Caco-2 (cell line): Measurements from ENCODE around the gene MAD1L1. TPM values are rescaled to one million over a fixed set of nuclear protein-coding genes. Genes with fewer than 3 reads are reported as not detected.

Experiments
- BruUV-seq: library from RNA; stranded (reverse); fragments of 400-500 nt; replicated peaks from 2 replicates; lab custom pipeline; 2021; lab: Mats Ljungman, UMichigan
- CTCF ChIA-PET: fragments of 300-600 bp; sonication (Branson Sonifier 250); formaldehyde crosslinking; loops from one replicate; lab custom pipeline; 2022; ENCODE audit warnings: antibody characterized with exemption; lab: Charles Lee
- POLR2A ChIA-PET: fragments of 300-600 bp; sonication (Branson Sonifier 250); formaldehyde crosslinking; loops from one replicate; lab custom pipeline; 2022; ENCODE audit warnings: antibody characterized with exemption; lab: Charles Lee
- DNase-seq, 2 experiments: peaks; one replicate each; pipeline versions ENCODE4 v3.0.0 to v3.0.0-alpha.2; 2020 to 2022
- H3K27me3 ChIP-seq: replicated peaks from 2 replicates; pipeline ENCODE4 v1.6.0; 2011; ENCODE audit warnings: low read length; ENCODE audit not compliant: control insufficient read depth, insufficient read depth
- H3K36me3 ChIP-seq: 2 replicates; pipeline ENCODE4 v1.5.1; 2011; ENCODE audit warnings: low read length; ENCODE audit not compliant: control insufficient read depth, insufficient read depth
- H3K4me1 ChIP-seq: fragments of 250-450 bp; sonication (Bioruptor Pico); 2 replicates; pipeline ENCODE4 v1.5.1; 2020; ENCODE audit warnings: mild to moderate bottlenecking
- H3K4me3 ChIP-seq: 2 replicates; pipeline ENCODE4 v1.5.1; 2011; ENCODE audit warnings: low read depth, mild to moderate bottlenecking, control low read depth, low read length
- H3K9me3 ChIP-seq: fragments of 250-450 bp; sonication (Bioruptor Pico); 2 replicates; pipeline ENCODE4 v1.5.1; 2020; ENCODE audit warnings: mild to moderate bottlenecking, moderate library complexity
- H3K27ac Mint-ChIP-seq: one replicate; pipeline ENCODE4 v1.8.0; 2022; ENCODE audit warnings: mixed read lengths; ENCODE audit not compliant: unreplicated experiment
- H3K27me3 Mint-ChIP-seq: one replicate; pipeline ENCODE4 v1.8.0; 2022; ENCODE audit warnings: mixed read lengths; ENCODE audit not compliant: insufficient read depth, unreplicated experiment
- H3K36me3 Mint-ChIP-seq: one replicate; pipeline ENCODE4 v1.8.0; 2022; ENCODE audit warnings: mild to moderate bottlenecking, mixed read lengths; ENCODE audit not compliant: insufficient read depth, unreplicated experiment
- H3K4me1 Mint-ChIP-seq: one replicate; pipeline ENCODE4 v1.8.0; 2022; ENCODE audit warnings: low read depth, mixed read lengths; ENCODE audit not compliant: unreplicated experiment
- H3K4me3 Mint-ChIP-seq: one replicate; pipeline ENCODE4 v1.8.0; 2022; ENCODE audit warnings: mild to moderate bottlenecking, moderate library complexity, mixed read lengths; ENCODE audit not compliant: unreplicated experiment
- H3K9me3 Mint-ChIP-seq: one replicate; pipeline ENCODE4 v1.8.0; 2022; ENCODE audit warnings: mixed read lengths; ENCODE audit not compliant: unreplicated experiment
- CTCF ChIP-seq, 2 experiments: fragments of 200-600 bp in 1 of 2; IDR thresholded peaks; 1 replicate in 1 of 2; 2 replicates in 1 of 2; pipeline versions ENCODE4 v1.5.1 to v1.8.0; 2011 to 2022; ENCODE audit warnings: antibody characterized with exemption in 1 of 2, control low read depth in 1 of 2, inconsistent platforms in 1 of 2, low read depth in 1 of 2, low read length in 1 of 2, mild to moderate bottlenecking in 1 of 2, moderate library complexity in 1 of 2; ENCODE audit not compliant: insufficient read depth in 1 of 2, severe bottlenecking in 1 of 2, unreplicated experiment in 1 of 2
- intact Hi-C: fragments of 100-400 bp; cut with micrococcal nuclease; formaldehyde crosslinking; loops from one replicate; pipeline ENCODE4 v1.10.0; 2022; ENCODE audit not compliant: unreplicated experiment
- total RNA-seq: library from RNA; stranded (reverse); gene quantifications from 2 replicates; pipeline ENCODE4 v1.2.3, GENCODE V29; 2022

Gene MAD1L1
- total RNA-seq, 1 experiment from 2014 or later: 58.6 TPM

DNA sequence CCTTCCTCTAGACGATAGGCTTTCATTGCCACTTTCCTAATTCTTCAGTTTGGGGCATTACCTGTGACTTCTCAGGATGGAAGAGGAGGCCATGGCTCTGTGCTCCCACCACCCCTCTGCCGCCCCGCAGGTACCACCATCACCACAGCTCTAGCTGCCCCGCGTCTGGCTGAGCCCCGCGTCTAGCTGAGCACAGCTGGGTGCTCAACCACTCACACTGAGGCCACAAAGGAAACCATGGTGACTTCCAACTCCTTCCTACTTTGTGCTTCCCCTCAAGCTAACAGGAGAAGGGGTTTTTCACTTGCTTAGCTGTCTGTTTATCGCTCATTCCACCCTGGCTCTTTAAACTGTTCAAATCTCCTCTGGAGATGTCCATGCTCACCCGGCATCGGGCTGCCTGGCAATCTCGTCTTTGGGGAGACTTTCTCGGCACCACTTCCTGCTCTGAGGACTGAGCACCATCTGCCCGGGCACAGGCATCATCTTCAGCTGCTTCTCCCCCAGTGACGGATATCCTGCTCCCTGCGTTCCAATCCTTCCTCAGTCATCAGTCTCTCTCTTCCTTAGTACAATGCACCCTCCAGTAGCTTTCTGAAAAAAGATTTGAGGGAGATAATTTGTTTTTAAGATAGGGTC is 59.4 kb downstream of the MAD1L1 start:
- no peaks in the 10 kb centered on the region for H3K27me3 ChIP-seq
- TF ChIP-seq CTCF (IDR thresholded peaks at IDR 0.05; ENCODE audit: insufficient read depth in 1 of 2, low read depth in 1 of 2, low read length in 1 of 2, severe bottlenecking in 1 of 2, unreplicated experiment in 1 of 2): no peak
- H3K36me3 Mint-ChIP-seq: peaks cover 12% of the 10 kb centered on the region
- no TSS peak for BruUV-seq
- H3K9me3 Mint-ChIP-seq: no peaks in the 10 kb centered on the region
- DNase-seq: no peak
- ChIA-PET CTCF (no interaction called here), POLR2A (no interaction called here)
- H3K9me3 ChIP-seq: no peaks in the 10 kb centered on the region
- peaks cover 7% of the 10 kb centered on the region for H3K4me1 Mint-ChIP-seq
- intact Hi-C loops: no loop called here
- no peak overlapping the region for H3K4me3 Mint-ChIP-seq
- no peaks in the 10 kb centered on the region; the same call in 1 of the 2 replicates for H3K36me3 ChIP-seq
- no peak overlapping the region for H3K4me3 ChIP-seq
- H3K4me1 ChIP-seq: peaks cover 6% of the 10 kb centered on the region; the same call in 1 of the 2 replicates
- no peaks in the 10 kb centered on the region for H3K27me3 Mint-ChIP-seq
- no peak overlapping the region for H3K27ac Mint-ChIP-seq

- H3K27me3 ChIP-seq: no peaks in the 10 kb centered on the region
- H3K4me1 ChIP-seq: peaks cover 6% of the 10 kb centered on the region; the same call in 1 of the 2 replicates
- POLR2A ChIA-PET: no interaction called here
- no peaks in the 10 kb centered on the region; the same call in 1 of the 2 replicates for H3K36me3 ChIP-seq
- Mint-ChIP-seq H3K4me3 (no peak overlapping the region), H3K36me3 (peaks cover 6% of the 10 kb centered on the region), H3K4me1 (peaks cover 7% of the 10 kb centered on the region), H3K27me3 (no peaks in the 10 kb centered on the region), H3K9me3 (no peaks in the 10 kb centered on the region), H3K27ac (no peak overlapping the region)
- BruUV-seq: no TSS peak
- TF ChIP-seq CTCF (IDR thresholded peaks at IDR 0.05; ENCODE audit: insufficient read depth in 1 of 2, low read depth in 1 of 2, low read length in 1 of 2, severe bottlenecking in 1 of 2, unreplicated experiment in 1 of 2): no peak
- no peak for DNase-seq
- no peaks in the 10 kb centered on the region for H3K9me3 ChIP-seq
- no peak overlapping the region for H3K4me3 ChIP-seq
- intact Hi-C loops: no loop called here
- CTCF ChIA-PET: no interaction called here
These were observed 60.2 kb downstream of the MAD1L1 start for GRCh38 chr7:2172311-2173188.

- intact Hi-C loops: no loop called here
- ChIA-PET POLR2A (no interaction called here), CTCF (no interaction called here)
- Mint-ChIP-seq H3K27ac (no peak overlapping the region), H3K9me3 (no peaks in the 10 kb centered on the region), H3K4me1 (peaks cover 10% of the 10 kb centered on the region), H3K27me3 (no peaks in the 10 kb centered on the region), H3K36me3 (peaks cover 11% of the 10 kb centered on the region), H3K4me3 (no peak overlapping the region)
- no peaks in the 10 kb centered on the region for H3K27me3 ChIP-seq
- H3K9me3 ChIP-seq: no peaks in the 10 kb centered on the region
- no TSS peak for BruUV-seq
- TF ChIP-seq CTCF (IDR thresholded peaks at IDR 0.05; ENCODE audit: insufficient read depth in 1 of 2, low read depth in 1 of 2, low read length in 1 of 2, severe bottlenecking in 1 of 2, unreplicated experiment in 1 of 2): no peak
- peaks cover under 1% of the 10 kb centered on the region; the same call in 1 of the 2 replicates for H3K36me3 ChIP-seq
- peaks cover 9% of the 10 kb centered on the region for H3K4me1 ChIP-seq
- no peak overlapping the region for H3K4me3 ChIP-seq
- no peak for DNase-seq
These were observed 60.9 kb downstream of the MAD1L1 start for GRCh38 chr7:2171855-2172254.
